ENCODE results near the gene THOC1.

GRCh38 chr18:231563-231962 lies 36.3 kb downstream of the THOC1 start:
- TF ChIP-seq CTCF (IDR thresholded peaks at IDR 0.05; ENCODE audit: insufficient read depth, low read length) (no peak), POLR2AphosphoS5 (IDR thresholded peaks at IDR 0.05; ENCODE audit: low read depth) (no peak), GABPA (IDR thresholded peaks at IDR 0.05; ENCODE audit: low read depth) (no peak)
